ENCODE results near the gene GLS2.

DNA sequence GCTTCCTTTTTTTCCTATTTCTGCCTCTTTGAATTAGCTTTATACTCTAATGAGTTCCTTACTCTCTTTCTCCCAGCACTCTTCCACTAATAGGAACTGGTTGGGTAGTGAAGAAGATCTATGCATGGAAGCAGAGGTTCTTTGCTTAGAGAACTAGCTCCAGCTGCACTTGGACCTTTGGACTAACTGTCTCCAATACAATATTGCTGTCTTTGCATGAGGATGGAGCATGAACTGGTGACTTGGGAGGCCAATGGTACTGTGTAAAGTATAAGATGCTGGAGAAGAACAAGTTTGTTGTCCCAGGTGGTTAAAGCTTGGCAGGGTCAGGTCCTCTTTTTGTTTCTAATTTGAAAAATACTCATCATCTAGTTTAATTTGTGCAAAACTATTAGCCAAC lies 2.4 kb upstream of the GLS2 start:
- TF ChIP-seq CTCF (conservative IDR thresholded peaks at IDR 0.05 in 1 of 2, IDR thresholded peaks at IDR 0.05 in 1 of 2; ENCODE audit: low read depth in 1 of 2, low read length in 2 of 2) (no peak), EZH2 (IDR thresholded peaks at IDR 0.05; ENCODE audit: low read length, missing control alignments) (no peak)
